Karpas-422 (cell line): ENCODE data around the gene SPINT2. TPM values are rescaled to one million over a fixed set of nuclear protein-coding genes. Genes with fewer than 3 reads are reported as not detected.
"Not testable (repeated sequence)": the region's sequence is repeated elsewhere in the genome, so short reads cannot be mapped to it uniquely, and the experiment has no call there.

Experiments used
- DNase-seq: peaks from one replicate; pipeline ENCODE4 v3.0.0-alpha.2; 2015
- H2AFZ ChIP-seq: fragments of 200-600 bp; sonication (generic); 2 replicates; pipeline ENCODE4 v1.6.1; 2014; ENCODE audit warnings: antibody characterized with exemption, low read length, mixed read lengths
- H3K27ac ChIP-seq: fragments of 200-600 bp; sonication (generic); 2 replicates; pipeline ENCODE4 v1.5.1; 2014; ENCODE audit warnings: mild to moderate bottlenecking, low read length, moderate library complexity
- H3K27me3 ChIP-seq: fragments of 200-600 bp; sonication (generic); 2 replicates; pipeline ENCODE4 v1.6.1; 2014; ENCODE audit warnings: low read length, mixed read lengths
- H3K36me3 ChIP-seq: fragments of 200-600 bp; sonication (generic); 2 replicates; pipeline ENCODE4 v1.6.1; 2014; ENCODE audit warnings: low read length, mixed read lengths; ENCODE audit not compliant: insufficient read depth
- H3K4me1 ChIP-seq: fragments of 200-600 bp; sonication (generic); 2 replicates; pipeline ENCODE4 v1.6.1; 2014; ENCODE audit warnings: mild to moderate bottlenecking, low read length, mixed read lengths
- H3K4me2 ChIP-seq: fragments of 200-600 bp; sonication (generic); 2 replicates; pipeline ENCODE4 v1.6.1; 2014; ENCODE audit warnings: low read length, low read depth, mild to moderate bottlenecking; ENCODE audit not compliant: poor library complexity, severe bottlenecking
- H3K4me3 ChIP-seq: fragments of 200-600 bp; sonication (generic); 2 replicates; pipeline ENCODE4 v1.5.1; 2014; ENCODE audit warnings: mild to moderate bottlenecking, antibody characterized with exemption, low read length, mixed read lengths
- H3K79me2 ChIP-seq: fragments of 200-600 bp; sonication (generic); 2 replicates; pipeline ENCODE4 v1.6.1; 2014; ENCODE audit warnings: mild to moderate bottlenecking, low read length, mixed read lengths
- H3K9ac ChIP-seq: fragments of 200-600 bp; sonication (generic); 2 replicates; pipeline ENCODE4 v1.6.0; 2014; ENCODE audit warnings: low read length
- H3K9me2 ChIP-seq: fragments of 200-600 bp; sonication (generic), shearing (Covaris generic); replicated peaks from 2 replicates; pipeline ENCODE4 v1.6.0; 2014; ENCODE audit warnings: mild to moderate bottlenecking, low read length, moderate library complexity; ENCODE audit not compliant: insufficient read depth
- H3K9me3 ChIP-seq: fragments of 300-700, 200-600 bp; sonication (generic); 2 replicates; pipeline ENCODE4 v1.6.1; 2014; ENCODE audit warnings: low read length, mixed read lengths
- H4K20me1 ChIP-seq: fragments of 200-600 bp; sonication (generic); 2 replicates; pipeline ENCODE4 v1.6.1; 2014; ENCODE audit warnings: mild to moderate bottlenecking, antibody characterized with exemption, low read length, low read depth; ENCODE audit not compliant: insufficient read depth
- total RNA-seq: library from RNA; depleted of rRNA; stranded (reverse); fragments of >200 nt; shearing (Covaris generic); gene quantifications from 2 replicates; pipeline ENCODE4 v1.2.3, GENCODE V29; 2014; ENCODE audit warnings: low replicate concordance

Gene SPINT2
- total RNA-seq, 1 experiment from 2014 or later = 0.22 TPM

DNA sequence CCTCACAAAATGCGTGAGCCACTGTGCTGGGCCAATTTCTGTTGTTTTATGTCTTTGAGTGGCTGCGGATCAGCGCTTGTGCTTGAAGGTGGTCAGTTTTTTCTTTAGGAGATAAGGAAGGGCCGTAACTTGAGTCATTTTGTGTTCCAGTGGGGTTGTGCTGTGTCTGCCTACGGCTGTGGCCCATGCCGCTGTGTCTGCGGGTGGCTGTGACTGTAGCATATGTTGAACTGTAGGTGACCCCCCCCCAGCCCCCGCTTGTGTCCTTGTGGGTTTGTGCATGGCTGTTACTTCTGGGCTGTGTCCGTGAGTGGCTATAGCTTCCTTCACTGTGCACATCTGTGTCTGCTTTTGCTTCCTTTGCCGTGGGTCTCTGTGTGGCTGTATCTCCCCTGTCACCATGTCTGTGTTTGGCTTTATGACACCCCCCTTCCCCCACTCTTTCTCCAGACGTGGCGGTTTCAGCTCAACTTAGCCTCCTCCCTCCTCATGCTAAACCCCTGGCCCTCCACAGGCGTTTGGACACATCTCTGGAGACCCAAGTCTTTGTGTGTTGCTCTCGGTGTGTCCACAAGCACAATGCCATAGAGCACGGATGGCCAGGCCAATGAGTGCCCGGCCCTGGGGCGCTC is 8.9 kb upstream of the SPINT2 start:
- no peak overlapping the region for H2AFZ ChIP-seq
- no peaks in the 10 kb centered on the region for H3K9me2 ChIP-seq
- H3K79me2 ChIP-seq = no peaks in the 10 kb centered on the region
- DNase-seq = no peak
- H3K9me3 ChIP-seq = no peaks in the 10 kb centered on the region
- H3K27me3 ChIP-seq = no peaks in the 10 kb centered on the region
- H3K4me2 ChIP-seq = no peak overlapping the region
- H3K4me3 ChIP-seq = no peak overlapping the region
- no peaks in the 10 kb centered on the region for H4K20me1 ChIP-seq
- peaks cover 8% of the 10 kb centered on the region for H3K4me1 ChIP-seq
- no peak overlapping the region for H3K9ac ChIP-seq
- no peaks in the 10 kb centered on the region for H3K36me3 ChIP-seq
- H3K27ac ChIP-seq = no peak overlapping the region

DNA sequence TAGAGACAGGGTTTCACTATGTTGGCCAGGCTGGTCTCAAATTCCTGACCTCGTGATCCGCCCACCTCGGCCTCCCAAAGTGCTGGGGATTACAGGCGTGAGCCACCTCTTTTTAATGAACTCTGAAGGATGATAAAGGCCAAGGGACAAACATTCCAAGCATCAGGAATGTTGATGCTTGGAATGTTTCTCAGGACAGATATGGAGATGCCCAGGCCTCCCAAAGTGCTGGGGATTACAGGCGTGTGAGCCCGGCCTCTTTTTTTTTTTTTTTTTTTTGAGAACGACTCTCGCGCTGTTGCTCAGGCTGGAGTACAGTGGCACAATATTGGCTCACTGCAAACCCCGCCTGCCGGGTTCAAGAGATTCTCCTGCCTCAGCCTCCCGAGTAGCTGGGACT is 2.4 kb upstream of the SPINT2 start:
- H3K4me1 ChIP-seq, H3K36me3 ChIP-seq, H3K9ac ChIP-seq, H3K27ac ChIP-seq, DNase-seq, H3K4me3 ChIP-seq, H4K20me1 ChIP-seq, H3K79me2 ChIP-seq, H2AFZ ChIP-seq, H3K9me2 ChIP-seq, H3K27me3 ChIP-seq, H3K4me2 ChIP-seq, H3K9me3 ChIP-seq: not testable (repeated sequence)

DNA sequence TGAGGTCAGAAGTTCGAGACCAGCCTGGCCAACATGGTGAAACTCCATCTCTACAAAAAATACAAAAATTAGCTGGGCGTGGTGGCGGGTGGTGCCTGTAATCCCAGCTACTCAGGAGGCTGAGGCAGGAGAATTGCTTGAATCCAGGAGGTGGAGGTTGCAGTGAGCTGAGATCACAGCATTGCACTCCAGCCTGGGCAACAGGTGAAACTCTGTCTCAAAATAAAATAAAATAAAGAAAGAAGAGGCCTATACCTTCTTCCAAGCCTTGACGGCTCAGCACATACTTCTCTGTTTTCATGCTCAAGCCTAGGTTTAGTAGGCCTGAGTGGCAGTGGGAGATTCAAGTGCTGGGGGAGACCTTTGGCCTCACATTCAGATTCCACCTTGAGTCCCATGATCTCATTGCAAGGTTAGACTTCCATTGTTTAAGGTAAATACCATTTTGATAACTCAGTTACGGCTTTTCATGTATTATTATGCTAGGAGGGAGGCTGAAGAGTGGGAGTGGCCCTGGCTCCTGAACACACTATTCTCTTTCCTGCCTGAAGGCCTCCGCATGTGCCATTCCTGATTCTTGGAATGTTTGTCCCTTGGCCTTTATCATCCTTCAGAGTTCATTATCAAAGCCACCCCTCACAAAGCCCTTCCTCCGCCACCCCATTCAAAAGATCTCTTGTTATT is 1.6 kb upstream of the SPINT2 start:
- Histone ChIP-seq H3K9ac (no peak overlapping the region), H3K27me3 (no peaks in the 10 kb centered on the region)

DNA sequence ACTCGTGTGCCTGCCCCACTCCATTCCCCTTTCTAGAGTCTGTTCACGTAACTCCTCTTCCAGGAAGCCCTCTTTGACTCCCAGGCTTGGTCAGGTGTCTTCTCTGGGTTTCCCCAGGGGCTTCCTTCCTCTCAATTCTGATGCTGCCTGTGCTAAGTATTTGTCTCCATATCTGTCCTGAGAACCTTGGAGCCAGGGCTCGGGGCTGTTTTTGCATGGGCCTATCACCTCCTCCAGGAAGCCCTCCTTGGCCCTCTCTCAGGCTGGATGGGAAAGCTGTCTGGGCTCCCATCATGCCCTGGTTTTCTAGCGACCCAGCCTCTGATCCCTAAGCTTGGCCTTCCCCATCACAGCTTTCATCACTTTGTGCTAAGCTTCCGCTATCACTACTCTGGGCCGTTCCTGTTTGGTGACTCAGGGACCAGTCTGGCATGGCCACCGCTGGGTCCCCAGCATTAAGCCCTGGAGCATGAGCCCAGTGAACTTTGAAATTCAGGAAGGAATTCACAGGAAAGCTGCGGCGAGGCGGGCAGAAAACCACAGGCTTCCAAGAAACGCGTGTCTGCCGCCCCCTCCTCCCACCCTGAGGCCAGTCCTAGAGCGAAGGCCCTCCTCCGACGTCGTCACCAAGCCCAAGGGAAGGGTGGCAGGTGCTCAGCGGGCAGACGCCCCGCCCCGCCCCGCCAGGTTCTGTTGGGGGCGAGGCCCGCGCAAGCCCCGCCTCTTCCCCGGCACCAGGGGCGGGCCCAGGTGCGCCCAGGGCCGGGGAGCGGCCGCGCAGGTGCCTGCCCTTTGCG is 486 bp upstream of the SPINT2 start:
- Histone ChIP-seq H3K27me3 (no peaks in the 10 kb centered on the region), H3K9me3 (no peaks in the 10 kb centered on the region), H4K20me1 (no peaks in the 10 kb centered on the region), H3K4me1 (0 out of 2 replicates have a peak, but pooled peaks cover 3% of the 10 kb centered on the region), H3K27ac (no peak overlapping the region), H3K4me3 (no peak overlapping the region), H2AFZ (no peak overlapping the region), H3K9me2 (no peaks in the 10 kb centered on the region), H3K36me3 (no peaks in the 10 kb centered on the region), H3K9ac (no peak overlapping the region), H3K4me2 (no peak overlapping the region), H3K79me2 (no peaks in the 10 kb centered on the region)
- DNase-seq = no peak

More for the DNA sequence above, 1.6 kb upstream of the SPINT2 start:
- 0 out of 2 replicates have a peak, but pooled peaks cover 3% of the 10 kb centered on the region for H3K4me1 ChIP-seq
- H4K20me1 ChIP-seq = no peaks in the 10 kb centered on the region
- H3K36me3 ChIP-seq = no peaks in the 10 kb centered on the region
- no peaks in the 10 kb centered on the region for H3K9me3 ChIP-seq
- H3K4me3 ChIP-seq = no peak overlapping the region
- no peak overlapping the region for H3K27ac ChIP-seq
- H2AFZ ChIP-seq = no peak overlapping the region
- no peaks in the 10 kb centered on the region for H3K9me2 ChIP-seq
- H3K79me2 ChIP-seq = no peaks in the 10 kb centered on the region
- no peak for DNase-seq
- no peak overlapping the region for H3K4me2 ChIP-seq

DNA sequence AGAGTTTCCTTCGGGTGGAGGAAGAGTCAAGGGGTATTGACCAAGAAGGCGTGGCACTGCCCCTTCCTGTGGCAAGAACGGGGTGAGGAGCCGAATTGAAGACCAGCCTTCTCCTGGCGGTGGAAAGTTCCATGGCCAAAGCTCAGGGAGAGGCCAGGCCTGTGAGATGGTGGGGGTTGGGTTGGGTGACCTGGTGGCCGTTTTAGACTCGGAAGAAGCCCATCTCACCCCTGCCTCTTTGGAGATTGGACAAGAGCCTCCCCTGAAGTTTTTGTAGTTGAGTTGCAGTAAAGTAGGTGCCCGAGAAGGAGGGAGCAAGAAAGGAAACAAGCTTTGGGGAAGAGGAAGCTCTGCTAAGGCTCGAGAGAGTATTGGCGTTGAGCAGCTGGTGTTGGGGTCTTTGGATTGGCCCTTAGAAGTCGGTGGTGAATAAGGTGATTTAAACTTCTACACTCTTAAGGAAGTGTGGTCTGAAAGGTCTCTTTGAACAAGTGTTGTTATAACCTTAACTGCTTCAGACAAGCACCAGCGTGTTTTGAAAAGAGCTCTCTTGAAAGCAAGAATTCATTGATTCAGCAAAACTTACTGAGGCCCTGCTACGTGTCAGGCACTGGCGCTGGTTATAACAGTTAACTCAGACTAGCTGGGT is 964 bp downstream of the SPINT2 start:
- no peak for DNase-seq
- Histone ChIP-seq H3K27ac (no peak overlapping the region), H3K36me3 (no peaks in the 10 kb centered on the region), H3K79me2 (no peaks in the 10 kb centered on the region), H4K20me1 (no peaks in the 10 kb centered on the region), H3K9ac (no peak overlapping the region), H3K4me1 (0 out of 2 replicates have a peak, but pooled peaks cover 3% of the 10 kb centered on the region), H3K9me2 (no peaks in the 10 kb centered on the region), H3K9me3 (no peaks in the 10 kb centered on the region), H3K4me3 (no peak overlapping the region), H3K27me3 (no peaks in the 10 kb centered on the region), H3K4me2 (no peak overlapping the region), H2AFZ (no peak overlapping the region)

DNA sequence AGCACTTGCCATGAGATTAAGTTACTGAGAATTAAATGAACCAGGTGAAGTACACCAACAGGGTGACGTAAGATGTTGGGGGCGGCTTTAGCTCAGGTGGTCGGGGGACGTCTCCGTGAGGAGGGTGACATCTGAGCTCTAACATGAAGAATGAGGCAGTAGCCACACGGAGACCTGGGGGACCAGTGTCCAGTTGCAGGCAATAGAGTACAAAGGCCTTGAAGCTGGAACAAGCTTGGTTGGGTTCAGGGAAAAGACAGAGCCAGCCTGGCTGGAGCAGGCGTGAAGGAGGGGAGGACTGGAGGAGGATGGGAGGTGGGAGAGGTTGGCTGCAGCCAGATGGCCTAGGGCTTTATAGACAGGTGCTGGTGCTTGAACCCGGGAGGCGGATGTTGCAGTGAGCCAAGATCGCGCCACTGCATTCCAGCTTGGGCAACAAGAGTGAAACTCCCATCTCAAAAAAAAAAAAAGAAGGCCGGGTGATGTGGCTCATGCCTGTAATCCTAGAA is 1.6 kb downstream of the SPINT2 start:
- Histone ChIP-seq H3K36me3 (no peaks in the 10 kb centered on the region), H3K27ac (no peak overlapping the region), H2AFZ (no peak overlapping the region), H3K27me3 (no peaks in the 10 kb centered on the region), H4K20me1 (no peaks in the 10 kb centered on the region), H3K79me2 (no peaks in the 10 kb centered on the region), H3K4me2 (no peak overlapping the region), H3K4me3 (no peak overlapping the region), H3K9ac (no peak overlapping the region), H3K9me2 (no peaks in the 10 kb centered on the region), H3K9me3 (no peaks in the 10 kb centered on the region), H3K4me1 (0 out of 2 replicates have a peak, but pooled peaks cover 3% of the 10 kb centered on the region)
- DNase-seq = no peak

DNA sequence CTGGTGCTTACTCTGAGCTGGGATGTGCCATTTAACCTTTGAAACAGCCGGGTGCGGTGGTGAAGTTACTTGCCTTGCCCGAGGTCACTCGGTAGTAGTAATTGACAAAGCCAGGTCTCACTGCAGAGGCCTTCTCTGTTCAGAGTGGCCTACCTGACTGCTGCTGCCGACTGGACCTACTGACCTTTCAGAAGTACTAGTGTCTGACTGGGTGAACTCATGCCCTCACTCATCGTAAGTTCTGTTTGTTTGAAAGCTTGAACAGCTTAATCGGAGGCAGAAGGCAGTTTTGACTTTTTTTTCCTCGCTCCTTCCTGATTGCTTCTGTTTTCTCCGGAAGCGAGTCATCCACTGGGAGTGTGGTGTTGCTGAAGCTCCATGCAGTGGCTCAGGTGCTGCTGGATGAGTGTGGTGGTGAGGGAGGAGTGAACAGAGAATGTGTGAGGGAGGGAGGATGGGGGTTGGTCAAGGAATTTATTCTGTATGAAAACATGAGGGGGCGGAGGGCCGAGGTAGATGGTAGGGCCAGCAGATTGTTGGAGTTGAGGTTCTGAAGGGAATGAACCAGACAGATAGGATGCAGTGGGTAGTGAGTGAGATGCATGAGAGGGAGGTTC is 2.7 kb downstream of the SPINT2 start:
- no peak overlapping the region for H3K4me3 ChIP-seq
- H3K9me2 ChIP-seq = no peaks in the 10 kb centered on the region
- H3K36me3 ChIP-seq = no peaks in the 10 kb centered on the region
- 0 out of 2 replicates have a peak, but pooled peaks cover 3% of the 10 kb centered on the region for H3K4me1 ChIP-seq
- H3K79me2 ChIP-seq = no peaks in the 10 kb centered on the region
- H3K9me3 ChIP-seq = no peaks in the 10 kb centered on the region
- H2AFZ ChIP-seq = no peak overlapping the region
- H3K27me3 ChIP-seq = no peaks in the 10 kb centered on the region
- H3K27ac ChIP-seq = no peak overlapping the region
- no peak overlapping the region for H3K4me2 ChIP-seq
- DNase-seq = no peak
- H4K20me1 ChIP-seq = no peaks in the 10 kb centered on the region
- H3K9ac ChIP-seq = no peak overlapping the region
